Karpas-422 (cell line): ENCODE measurements around the gene GSTA4. TPM values are rescaled to one million over a fixed set of nuclear protein-coding genes. Genes with fewer than 3 reads are reported as not detected.

Source experiments
- DNase-seq: peaks from one replicate; pipeline ENCODE4 v3.0.0-alpha.2; 2015
- H2AFZ ChIP-seq: fragments of 200-600 bp; sonication (generic); 2 replicates; pipeline ENCODE4 v1.6.1; 2014; ENCODE audit warnings: antibody characterized with exemption, low read length, mixed read lengths
- H3K27ac ChIP-seq: fragments of 200-600 bp; sonication (generic); 2 replicates; pipeline ENCODE4 v1.5.1; 2014; ENCODE audit warnings: mild to moderate bottlenecking, low read length, moderate library complexity
- H3K27me3 ChIP-seq: fragments of 200-600 bp; sonication (generic); 2 replicates; pipeline ENCODE4 v1.6.1; 2014; ENCODE audit warnings: low read length, mixed read lengths
- H3K36me3 ChIP-seq: fragments of 200-600 bp; sonication (generic); 2 replicates; pipeline ENCODE4 v1.6.1; 2014; ENCODE audit warnings: low read length, mixed read lengths; ENCODE audit not compliant: insufficient read depth
- H3K4me1 ChIP-seq: fragments of 200-600 bp; sonication (generic); 2 replicates; pipeline ENCODE4 v1.6.1; 2014; ENCODE audit warnings: mild to moderate bottlenecking, low read length, mixed read lengths
- H3K4me2 ChIP-seq: fragments of 200-600 bp; sonication (generic); 2 replicates; pipeline ENCODE4 v1.6.1; 2014; ENCODE audit warnings: low read length, low read depth, mild to moderate bottlenecking; ENCODE audit not compliant: poor library complexity, severe bottlenecking
- H3K4me3 ChIP-seq: fragments of 200-600 bp; sonication (generic); 2 replicates; pipeline ENCODE4 v1.5.1; 2014; ENCODE audit warnings: mild to moderate bottlenecking, antibody characterized with exemption, low read length, mixed read lengths
- H3K79me2 ChIP-seq: fragments of 200-600 bp; sonication (generic); 2 replicates; pipeline ENCODE4 v1.6.1; 2014; ENCODE audit warnings: mild to moderate bottlenecking, low read length, mixed read lengths
- H3K9ac ChIP-seq: fragments of 200-600 bp; sonication (generic); 2 replicates; pipeline ENCODE4 v1.6.0; 2014; ENCODE audit warnings: low read length
- H3K9me2 ChIP-seq: fragments of 200-600 bp; sonication (generic), shearing (Covaris generic); replicated peaks from 2 replicates; pipeline ENCODE4 v1.6.0; 2014; ENCODE audit warnings: mild to moderate bottlenecking, low read length, moderate library complexity; ENCODE audit not compliant: insufficient read depth
- H3K9me3 ChIP-seq: fragments of 300-700, 200-600 bp; sonication (generic); 2 replicates; pipeline ENCODE4 v1.6.1; 2014; ENCODE audit warnings: low read length, mixed read lengths
- H4K20me1 ChIP-seq: fragments of 200-600 bp; sonication (generic); 2 replicates; pipeline ENCODE4 v1.6.1; 2014; ENCODE audit warnings: mild to moderate bottlenecking, antibody characterized with exemption, low read length, low read depth; ENCODE audit not compliant: insufficient read depth
- total RNA-seq: library from RNA; depleted of rRNA; stranded (reverse); fragments of >200 nt; shearing (Covaris generic); gene quantifications from 2 replicates; pipeline ENCODE4 v1.2.3, GENCODE V29; 2014; ENCODE audit warnings: low replicate concordance

The GSTA4 gene
- total RNA-seq, 1 experiment from 2014 or later, result 2.8 TPM

DNA sequence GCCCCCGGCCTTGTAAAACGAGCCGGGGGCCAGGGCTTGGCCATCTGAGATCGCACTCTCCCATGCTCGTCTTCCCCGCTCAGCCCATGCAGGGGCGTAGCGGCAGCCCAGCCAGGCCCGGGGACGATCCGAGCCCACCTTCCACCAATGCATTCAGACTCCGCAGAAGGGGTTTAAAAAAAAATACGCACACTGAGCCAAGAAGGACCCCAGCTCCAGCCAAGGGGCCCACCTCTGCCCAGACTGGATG, 320 bp downstream of the GSTA4 start:
- H3K4me1 ChIP-seq, result peaks cover 15% of the 10 kb centered on the region
- H3K9ac ChIP-seq, result peak overlapping the region; percentile 80
- no peaks in the 10 kb centered on the region for H3K79me2 ChIP-seq
- no peak overlapping the region for H3K27ac ChIP-seq
- peak overlapping the region; percentile 96 for H3K4me2 ChIP-seq
- H3K9me3 ChIP-seq, result no peaks in the 10 kb centered on the region
- no peak for DNase-seq
- peak overlapping the region; percentile 86 for H3K4me3 ChIP-seq
- no peaks in the 10 kb centered on the region for H3K36me3 ChIP-seq
- H3K9me2 ChIP-seq, result no peaks in the 10 kb centered on the region
- peak overlapping the region; percentile 98 for H2AFZ ChIP-seq
- H4K20me1 ChIP-seq, result no peaks in the 10 kb centered on the region
- H3K27me3 ChIP-seq, result no peaks in the 10 kb centered on the region

DNA sequence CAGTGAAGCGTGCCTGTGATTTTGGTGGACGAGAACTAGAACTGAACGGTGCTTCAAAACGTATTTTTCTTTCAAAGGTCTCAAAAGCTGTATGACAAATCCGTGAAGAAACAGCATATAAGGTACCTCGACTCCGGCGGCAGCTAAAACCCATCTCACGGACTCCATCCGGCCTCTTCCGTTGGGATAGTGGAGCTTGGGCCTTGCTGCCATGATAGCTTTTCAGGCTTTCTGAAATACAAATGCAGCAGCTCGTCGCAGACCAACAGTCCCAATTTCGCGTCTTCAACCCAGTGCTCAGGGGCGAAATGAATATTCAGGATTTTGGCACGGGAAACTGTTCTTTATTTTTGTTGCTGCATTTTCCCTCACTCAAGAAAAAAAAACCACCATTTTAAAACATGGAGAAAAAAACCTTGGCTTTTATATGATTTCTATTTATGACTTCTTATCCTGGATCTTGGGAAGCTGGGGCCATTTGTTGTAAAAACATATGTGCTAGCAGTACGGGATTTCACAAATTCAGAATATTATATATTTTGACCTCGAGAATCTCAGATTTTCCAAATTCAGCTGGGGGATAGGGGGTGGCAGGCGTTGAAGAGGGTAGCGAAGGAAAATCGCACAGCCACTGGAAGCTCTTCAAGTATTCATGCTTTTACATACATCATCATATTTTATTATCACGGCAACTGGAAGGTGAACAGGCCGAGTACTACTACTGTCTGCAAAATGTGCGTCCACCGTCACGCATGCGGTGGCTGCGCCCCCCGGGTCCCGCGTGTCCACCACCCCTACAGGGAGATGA, 849 bp downstream of the GSTA4 start:
- H3K9me2 ChIP-seq, result no peaks in the 10 kb centered on the region
- H3K9ac ChIP-seq, result peak overlapping the region; percentile 80
- no peaks in the 10 kb centered on the region; the same call in 1 of the 2 replicates for H3K27me3 ChIP-seq
- H4K20me1 ChIP-seq, result no peaks in the 10 kb centered on the region
- H2AFZ ChIP-seq, result peak overlapping the region; percentile 98
- H3K9me3 ChIP-seq, result no peaks in the 10 kb centered on the region
- H3K27ac ChIP-seq, result no peak overlapping the region
- H3K4me2 ChIP-seq, result peak overlapping the region; percentile 96
- H3K4me1 ChIP-seq, result peaks cover 15% of the 10 kb centered on the region
- peak overlapping the region; percentile 86 for H3K4me3 ChIP-seq
- no peaks in the 10 kb centered on the region for H3K36me3 ChIP-seq
- DNase-seq, result no peak
- no peaks in the 10 kb centered on the region for H3K79me2 ChIP-seq

DNA sequence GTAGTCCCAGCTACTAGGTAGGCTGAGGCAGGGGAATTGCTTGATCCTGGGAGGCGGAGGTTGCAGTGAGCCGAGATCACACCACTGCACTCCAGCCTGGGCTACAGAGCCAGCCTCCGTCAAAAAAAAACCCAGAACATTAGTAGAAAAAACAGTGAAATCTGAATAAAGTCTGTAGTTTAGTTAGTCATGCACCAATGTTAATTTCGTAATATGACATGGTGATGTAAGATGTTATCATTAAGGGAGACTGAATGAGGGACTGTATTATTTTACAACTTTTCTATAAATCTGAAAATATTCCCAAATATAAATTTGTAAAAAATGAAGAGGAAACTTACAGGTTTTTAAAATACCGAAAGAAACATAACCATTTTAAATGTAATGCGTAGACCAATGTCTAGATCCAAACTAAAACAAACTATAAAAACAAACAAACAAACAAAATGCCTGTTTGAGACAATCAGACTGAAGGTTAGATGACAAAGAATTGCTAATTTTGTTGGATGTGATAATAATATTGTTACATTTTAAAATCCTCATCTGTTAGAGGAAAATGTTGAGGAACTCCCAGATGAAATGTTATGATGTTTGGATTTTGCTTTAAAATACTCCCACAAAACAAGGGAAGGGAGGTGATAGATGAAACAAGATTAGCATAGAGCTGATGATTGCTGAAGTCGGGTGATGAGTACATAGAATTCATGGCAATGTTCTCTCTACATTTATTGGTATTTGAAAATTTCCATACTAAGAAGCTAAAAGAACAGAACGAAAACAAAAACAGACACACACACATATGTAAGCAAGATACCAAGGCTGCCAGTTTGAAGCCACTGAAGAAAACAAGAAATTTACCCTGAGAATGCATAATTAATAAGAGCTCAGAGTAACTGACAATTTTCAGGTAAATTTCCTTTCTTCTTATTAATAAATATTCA, 1.8 kb downstream of the GSTA4 start:
- Histone ChIP-seq H3K9me2 (no peaks in the 10 kb centered on the region), H3K4me2 (no peak overlapping the region), H3K9ac (no peak overlapping the region), H3K36me3 (no peaks in the 10 kb centered on the region), H3K27ac (no peak overlapping the region), H3K9me3 (no peaks in the 10 kb centered on the region), H3K4me1 (peaks cover 15% of the 10 kb centered on the region), H4K20me1 (no peaks in the 10 kb centered on the region), H2AFZ (no peak overlapping the region), H3K79me2 (no peaks in the 10 kb centered on the region), H3K4me3 (no peak overlapping the region), H3K27me3 (no peaks in the 10 kb centered on the region; the same call in 1 of the 2 replicates)
- no peak for DNase-seq

DNA sequence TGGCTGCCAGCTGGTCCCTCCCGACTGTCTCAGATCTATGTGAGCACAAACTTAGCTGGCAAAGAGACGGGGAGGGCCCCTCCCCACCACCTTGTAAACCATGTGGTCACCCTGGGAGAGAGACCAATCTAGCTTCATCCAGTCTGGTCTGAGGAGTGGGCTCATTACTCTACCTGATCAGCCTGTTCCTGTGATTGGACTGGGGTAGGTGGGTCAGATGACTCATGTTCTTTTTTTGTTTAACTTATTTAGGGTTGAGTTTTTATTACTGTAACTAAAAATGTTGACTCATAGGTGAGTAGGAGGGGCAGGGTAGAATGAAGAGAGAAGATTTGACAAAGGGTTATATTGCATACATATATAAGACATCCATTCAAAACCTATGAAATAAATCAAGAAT, 4.7 kb downstream of the GSTA4 start:
- no peaks in the 10 kb centered on the region for H3K36me3 ChIP-seq
- H3K4me2 ChIP-seq, result no peak overlapping the region
- no peak for DNase-seq

DNA sequence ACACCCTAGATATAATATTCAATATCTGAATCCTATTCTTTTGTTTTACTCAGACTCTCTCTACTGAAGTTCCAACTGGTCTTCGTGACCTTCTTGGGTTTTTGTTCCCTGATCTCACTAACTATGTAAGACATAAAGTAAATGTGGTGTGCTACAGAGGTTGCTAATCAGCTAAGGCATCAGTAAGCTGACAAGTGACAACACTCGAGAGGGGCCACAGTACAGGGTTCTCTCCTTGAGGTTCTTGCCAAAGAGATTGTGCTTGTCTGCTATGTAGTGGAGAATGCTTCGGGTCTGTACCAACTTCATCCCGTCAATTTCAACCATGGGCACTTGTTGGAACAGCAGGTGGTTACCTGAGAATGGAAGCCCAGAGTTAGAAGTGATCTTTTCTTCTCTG, 9.9 kb downstream of the GSTA4 start:
- H4K20me1 ChIP-seq, result no peaks in the 10 kb centered on the region
- no peaks in the 10 kb centered on the region for H3K79me2 ChIP-seq
- H2AFZ ChIP-seq, result no peak overlapping the region
- no peaks in the 10 kb centered on the region; the same call in 1 of the 2 replicates for H3K27me3 ChIP-seq
- H3K27ac ChIP-seq, result no peak overlapping the region
- H3K9me2 ChIP-seq, result no peaks in the 10 kb centered on the region
- H3K4me2 ChIP-seq, result no peak overlapping the region
- H3K36me3 ChIP-seq, result no peaks in the 10 kb centered on the region
- no peaks in the 10 kb centered on the region for H3K9me3 ChIP-seq
- no peak overlapping the region for H3K9ac ChIP-seq
- DNase-seq, result no peak
- no peak overlapping the region for H3K4me3 ChIP-seq
- H3K4me1 ChIP-seq, result no peaks in the 10 kb centered on the region

More for the DNA sequence above, 4.7 kb downstream of the GSTA4 start:
- Histone ChIP-seq H3K4me3 (no peak overlapping the region), H3K9ac (no peak overlapping the region), H3K4me1 (peaks cover 8% of the 10 kb centered on the region), H3K9me2 (no peaks in the 10 kb centered on the region), H3K79me2 (no peaks in the 10 kb centered on the region), H2AFZ (no peak overlapping the region), H4K20me1 (no peaks in the 10 kb centered on the region), H3K27ac (no peak overlapping the region), H3K9me3 (no peaks in the 10 kb centered on the region), H3K27me3 (no peaks in the 10 kb centered on the region; the same call in 1 of the 2 replicates)

DNA sequence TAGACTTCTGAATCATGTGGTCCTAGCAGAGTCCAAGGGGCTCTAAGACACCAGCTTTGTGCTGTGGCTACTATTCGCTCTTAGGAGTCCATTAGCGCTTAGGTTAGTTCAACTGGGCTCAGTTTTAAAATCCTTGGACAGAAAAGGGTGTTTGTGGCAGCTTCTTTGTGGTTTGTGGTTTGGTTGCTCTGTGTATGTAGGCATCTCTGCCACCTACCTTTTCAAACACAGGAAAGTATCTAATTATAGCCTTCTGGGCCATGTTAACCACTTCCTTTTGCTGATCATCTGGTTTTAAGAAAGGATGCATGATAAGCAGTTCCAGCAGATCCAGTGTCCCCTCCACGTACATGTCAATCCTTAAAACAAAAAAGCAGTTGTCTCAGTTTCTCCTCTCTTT, 10.8 kb downstream of the GSTA4 start:
- no peak for DNase-seq
- H3K4me3 ChIP-seq, result no peak overlapping the region
- no peaks in the 10 kb centered on the region; the same call in 1 of the 2 replicates for H3K27me3 ChIP-seq
- no peaks in the 10 kb centered on the region for H3K36me3 ChIP-seq
- H2AFZ ChIP-seq, result no peak overlapping the region
- H3K79me2 ChIP-seq, result no peaks in the 10 kb centered on the region
- no peaks in the 10 kb centered on the region for H3K4me1 ChIP-seq
- no peak overlapping the region for H3K27ac ChIP-seq
- H3K4me2 ChIP-seq, result no peak overlapping the region
- no peak overlapping the region for H3K9ac ChIP-seq
- no peaks in the 10 kb centered on the region for H4K20me1 ChIP-seq
- H3K9me3 ChIP-seq, result no peaks in the 10 kb centered on the region
- no peaks in the 10 kb centered on the region for H3K9me2 ChIP-seq

DNA sequence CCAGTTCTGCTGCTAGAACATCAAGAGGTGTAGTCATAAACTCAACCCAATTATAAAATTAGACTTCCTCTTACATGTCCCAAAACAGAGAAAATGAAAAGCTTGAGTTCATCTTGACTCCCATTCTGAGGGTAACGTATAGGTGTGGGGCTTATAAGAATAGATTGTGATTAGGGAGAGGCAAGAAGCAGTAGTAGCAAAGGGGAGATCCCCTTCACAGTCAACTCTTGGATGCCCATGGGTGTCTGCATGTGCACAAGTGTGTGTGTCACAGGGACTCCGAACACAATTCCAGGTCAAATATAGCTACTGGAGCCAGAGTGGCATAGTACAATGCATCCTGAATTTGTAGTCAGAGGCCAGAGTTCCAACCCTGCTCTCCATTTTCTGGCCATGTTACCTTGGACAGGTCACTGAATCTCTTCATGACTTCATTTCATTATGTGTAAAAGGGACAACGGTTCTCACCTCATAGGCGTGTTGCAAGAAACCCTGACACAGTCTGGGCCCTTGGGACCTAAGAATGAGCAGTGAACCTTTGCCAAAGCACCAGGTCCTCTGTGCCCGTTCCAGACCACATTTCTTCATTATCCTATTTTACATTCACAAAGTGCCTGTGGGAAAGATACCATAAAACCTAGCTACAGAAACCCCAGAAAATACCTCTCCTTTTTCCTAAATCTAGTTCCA, 11.8 kb downstream of the GSTA4 start:
- H3K9me3 ChIP-seq, result no peaks in the 10 kb centered on the region
- no peaks in the 10 kb centered on the region for H3K4me1 ChIP-seq
- H4K20me1 ChIP-seq, result no peaks in the 10 kb centered on the region
- DNase-seq, result no peak
- H3K27me3 ChIP-seq, result no peaks in the 10 kb centered on the region
- no peaks in the 10 kb centered on the region for H3K9me2 ChIP-seq
- no peak overlapping the region for H3K9ac ChIP-seq
- H3K27ac ChIP-seq, result no peak overlapping the region
- no peak overlapping the region for H3K4me2 ChIP-seq
- no peak overlapping the region for H3K4me3 ChIP-seq
- H3K36me3 ChIP-seq, result no peaks in the 10 kb centered on the region
- H2AFZ ChIP-seq, result no peak overlapping the region
- no peaks in the 10 kb centered on the region for H3K79me2 ChIP-seq

DNA sequence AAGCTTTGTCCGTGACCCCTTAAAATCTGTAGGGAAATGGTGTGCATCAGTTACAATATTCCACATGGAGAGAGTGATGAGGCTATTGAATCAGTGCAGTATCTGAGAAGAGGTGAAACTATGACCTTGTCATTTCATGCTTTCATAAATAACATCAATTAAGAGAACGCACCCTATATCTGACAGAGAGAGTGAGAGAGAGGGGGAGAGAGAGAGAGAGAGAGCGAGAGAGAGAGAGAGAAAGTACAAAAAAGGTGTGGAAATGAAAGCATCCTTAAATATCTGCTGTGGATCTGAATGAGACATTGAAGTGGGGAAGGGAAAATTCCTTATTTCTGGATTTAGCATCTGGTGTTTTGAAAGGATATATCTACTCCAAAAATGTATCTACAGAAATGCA, 12.4 kb downstream of the GSTA4 start:
- Histone ChIP-seq H4K20me1 (no peaks in the 10 kb centered on the region), H3K27me3 (no peaks in the 10 kb centered on the region), H3K9me3 (no peaks in the 10 kb centered on the region), H3K27ac (no peak overlapping the region), H2AFZ (no peak overlapping the region), H3K36me3 (no peaks in the 10 kb centered on the region), H3K79me2 (no peaks in the 10 kb centered on the region), H3K4me3 (no peak overlapping the region), H3K9me2 (no peaks in the 10 kb centered on the region), H3K9ac (no peak overlapping the region), H3K4me2 (no peak overlapping the region), H3K4me1 (peaks cover 3% of the 10 kb centered on the region)
- no peak for DNase-seq
